ENCODE data around the gene GALNT2. TPM values are rescaled to one million over a fixed set of nuclear protein-coding genes. Genes with fewer than 3 reads are reported as not detected.

GALNT2 gene
- total and polyA plus RNA-seq, 8 donors, result 18.3 to 118 (median 57.3) TPM

DNA sequence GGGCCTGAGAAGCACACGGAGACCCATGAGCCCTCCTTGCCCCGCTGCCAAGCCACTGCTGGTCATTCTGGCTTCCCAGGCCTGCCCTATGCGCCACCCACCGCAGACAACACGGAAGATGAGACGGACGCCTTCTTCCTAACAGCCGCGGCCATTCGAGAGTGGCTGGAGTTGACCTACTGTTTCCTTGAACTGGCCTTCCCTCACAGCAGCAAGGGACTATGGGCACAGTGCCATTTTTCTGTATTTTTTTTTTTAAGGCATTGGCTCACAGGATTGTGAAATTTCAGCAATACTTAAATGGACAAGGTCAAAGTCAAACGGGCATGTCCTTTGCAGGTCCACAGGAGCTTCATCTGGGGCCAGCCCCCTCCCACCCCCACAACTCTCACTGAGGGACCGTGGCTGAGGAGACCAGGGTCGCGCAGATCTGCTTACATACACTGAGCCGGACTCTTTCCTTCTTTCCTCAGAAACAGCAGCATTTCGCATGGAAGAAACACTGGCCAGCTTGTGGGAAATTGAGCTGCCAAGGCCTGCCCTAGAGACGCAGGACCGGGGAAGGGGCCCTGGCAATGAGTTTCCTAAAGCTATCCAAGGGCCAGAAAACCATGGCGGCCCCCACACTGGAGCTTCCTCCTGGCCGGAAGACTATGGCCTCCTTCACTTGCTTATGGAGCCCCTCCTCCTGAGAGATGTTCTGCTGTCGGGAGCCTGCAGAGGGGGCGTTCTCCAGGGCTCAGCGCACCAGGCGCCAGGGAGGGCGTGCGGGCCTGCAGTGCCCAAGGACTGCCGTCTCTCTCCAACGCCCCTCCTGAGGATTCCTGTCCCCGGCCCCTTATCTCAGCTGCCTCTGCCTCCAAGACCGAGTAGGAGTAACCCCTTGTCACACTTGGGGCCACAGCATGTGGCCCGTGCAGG is 260.2 kb downstream of the GALNT2 start:
- DNase-seq (no peak), ATAC-seq (peak; percentile 53 to 84 (median 63))

DNA sequence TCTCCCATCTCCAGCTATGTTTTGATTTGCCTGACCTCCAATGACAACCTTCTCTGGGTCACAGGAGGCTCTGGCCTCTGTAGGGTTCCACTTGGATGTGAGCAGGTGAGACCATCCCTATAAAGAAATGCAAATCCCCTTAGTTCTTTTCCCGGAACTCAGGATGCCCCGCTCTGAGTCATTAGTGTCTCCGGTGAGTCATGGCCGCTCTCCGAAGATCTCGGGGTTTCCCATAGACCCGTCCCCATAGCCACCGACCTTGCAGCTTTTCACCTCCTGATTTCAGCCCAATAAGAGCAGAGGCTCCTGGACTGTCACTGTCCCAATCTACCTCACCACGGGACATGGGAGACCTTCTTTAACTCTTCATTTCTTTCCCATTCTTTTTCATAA is 260.9 kb downstream of the GALNT2 start:
- 92 to 95% methylated on average over 9 of the region's 9 CpGs for WGBS, 2 donors
- no peak overlapping the region for H3K4me3 ChIP-seq
- no peak overlapping the region for H3K27ac ChIP-seq
- DNase-seq, result no peak
- FAIRE-seq, result no peak
- peaks cover 0 to 19% (median 0%) of the 10 kb centered on the region in 3 donors for H3K36me3 ChIP-seq
- no peaks in the 10 kb centered on the region for H3K9me3 ChIP-seq
- intact Hi-C loops (cut with DNase I), result no loop called here
- ATAC-seq, result no peak
- H3K27me3 ChIP-seq, result no peaks in the 10 kb centered on the region
- TF ChIP-seq, protein P1, sequence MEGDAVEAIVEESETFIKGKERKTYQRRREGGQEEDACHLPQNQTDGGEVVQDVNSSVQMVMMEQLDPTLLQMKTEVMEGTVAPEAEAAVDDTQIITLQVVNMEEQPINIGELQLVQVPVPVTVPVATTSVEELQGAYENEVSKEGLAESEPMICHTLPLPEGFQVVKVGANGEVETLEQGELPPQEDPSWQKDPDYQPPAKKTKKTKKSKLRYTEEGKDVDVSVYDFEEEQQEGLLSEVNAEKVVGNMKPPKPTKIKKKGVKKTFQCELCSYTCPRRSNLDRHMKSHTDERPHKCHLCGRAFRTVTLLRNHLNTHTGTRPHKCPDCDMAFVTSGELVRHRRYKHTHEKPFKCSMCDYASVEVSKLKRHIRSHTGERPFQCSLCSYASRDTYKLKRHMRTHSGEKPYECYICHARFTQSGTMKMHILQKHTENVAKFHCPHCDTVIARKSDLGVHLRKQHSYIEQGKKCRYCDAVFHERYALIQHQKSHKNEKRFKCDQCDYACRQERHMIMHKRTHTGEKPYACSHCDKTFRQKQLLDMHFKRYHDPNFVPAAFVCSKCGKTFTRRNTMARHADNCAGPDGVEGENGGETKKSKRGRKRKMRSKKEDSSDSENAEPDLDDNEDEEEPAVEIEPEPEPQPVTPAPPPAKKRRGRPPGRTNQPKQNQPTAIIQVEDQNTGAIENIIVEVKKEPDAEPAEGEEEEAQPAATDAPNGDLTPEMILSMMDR (IDR thresholded peaks at IDR 0.05), result no peak
- H3K4me1 ChIP-seq, result peaks cover 0 to 4% (median 4%) of the 10 kb centered on the region in 3 donors

More for the DNA sequence above, 260.2 kb downstream of the GALNT2 start:
- Histone ChIP-seq H3K4me3 (no peak overlapping the region), H3K27ac (no peak overlapping the region), H3K4me1 (peaks cover 0 to 4% (median 4%) of the 10 kb centered on the region in 3 donors), H3K9me3 (no peaks in the 10 kb centered on the region), H3K36me3 (peaks cover 0 to 25% (median 0%) of the 10 kb centered on the region in 3 donors), H3K27me3 (no peaks in the 10 kb centered on the region)
- intact Hi-C loops (cut with DNase I), result no loop called here
- TF ChIP-seq, protein P1 (IDR thresholded peaks at IDR 0.05), result no peak
- WGBS, 2 donors, result 69 to 75% methylated on average over 27 to 31 of the region's 31 CpGs
- no peak for FAIRE-seq

DNA sequence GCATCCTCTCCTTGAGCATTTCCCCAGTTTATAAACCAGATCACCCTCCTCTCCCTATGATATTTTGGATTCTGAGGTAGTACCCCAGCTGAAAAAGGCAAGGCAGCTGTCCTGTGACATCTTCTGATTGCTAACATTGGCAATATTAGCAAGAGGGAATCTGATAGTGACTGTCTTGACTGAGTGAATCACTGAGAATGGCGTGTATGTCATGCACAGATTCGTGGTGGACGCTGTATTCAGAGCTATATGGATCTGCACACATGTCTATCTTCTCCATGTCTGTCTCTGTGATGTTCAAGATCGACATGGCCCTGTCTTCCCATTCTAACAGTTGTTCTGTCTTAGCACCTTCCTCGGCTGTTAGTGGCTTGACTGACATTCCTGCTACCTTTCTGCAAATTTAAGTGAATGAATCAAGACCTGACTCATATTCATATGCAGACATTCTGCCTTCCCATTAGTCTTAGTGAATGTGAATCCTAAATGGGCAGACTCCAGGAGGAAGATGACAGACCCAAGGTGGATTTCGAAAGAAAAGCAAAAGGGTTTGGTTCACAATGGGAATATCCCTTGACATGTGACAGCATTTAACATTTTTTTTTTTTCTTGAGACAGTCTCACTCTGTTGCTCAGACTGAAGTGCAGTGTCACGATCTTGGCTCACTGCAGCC is 261.4 kb downstream of the GALNT2 start:
- WGBS, 2 donors, result 94% methylated on average over 7 of the region's 7 CpGs
- TF ChIP-seq, protein P1 (IDR thresholded peaks at IDR 0.05), result no peak
- Histone ChIP-seq H3K9me3 (no peaks in the 10 kb centered on the region), H3K4me3 (no peak overlapping the region), H3K27ac (no peak overlapping the region), H3K4me1 (peaks cover 0 to 4% (median 4%) of the 10 kb centered on the region in 3 donors), H3K36me3 (peaks cover 0 to 15% (median 0%) of the 10 kb centered on the region in 3 donors), H3K27me3 (no peaks in the 10 kb centered on the region)
- FAIRE-seq (no peak), ATAC-seq (no peak), DNase-seq (no peak)
- intact Hi-C loops (cut with DNase I), result no loop called here

DNA sequence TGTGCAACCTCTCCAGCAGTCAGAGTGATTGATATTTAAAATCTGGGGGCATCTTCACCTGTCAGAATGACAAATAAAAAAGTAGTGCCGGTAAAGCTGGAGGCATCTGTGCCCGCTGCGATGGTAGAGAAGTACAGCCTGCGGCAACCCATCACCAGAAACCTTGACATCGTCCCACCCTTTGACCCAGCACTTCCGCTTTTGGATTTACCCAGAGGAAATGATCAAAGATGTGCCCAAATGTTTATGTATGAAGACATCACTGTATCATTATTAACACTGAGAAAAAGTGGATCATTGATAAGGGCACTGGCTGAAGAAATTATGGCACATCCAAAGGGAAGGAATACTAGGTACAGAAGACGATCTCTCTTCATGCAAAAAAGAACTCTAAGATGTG is 263.1 kb downstream of the GALNT2 start:
- Histone ChIP-seq H3K36me3 (peaks cover 0 to 4% (median 0%) of the 10 kb centered on the region in 3 donors), H3K9me3 (no peaks in the 10 kb centered on the region), H3K27me3 (no peaks in the 10 kb centered on the region), H3K4me3 (no peak overlapping the region), H3K4me1 (peaks cover 0 to 4% (median 4%) of the 10 kb centered on the region in 3 donors), H3K27ac (no peak overlapping the region)
- TF ChIP-seq, protein P1 (IDR thresholded peaks at IDR 0.05), result no peak
- no peak for DNase-seq
- no peak for FAIRE-seq
- ATAC-seq, result no peak
- intact Hi-C loops (cut with DNase I), result no loop called here
- 93 to 97% methylated on average over 7 of the region's 7 CpGs for WGBS, 2 donors

Data from pancreas (tissue), 10 donors.